ENCODE data around the gene TLE6.
"Not testable (repeated sequence)": the region's sequence is repeated elsewhere in the genome, so short reads cannot be mapped to it uniquely, and the experiment has no call there.

TLE6 gene

DNA sequence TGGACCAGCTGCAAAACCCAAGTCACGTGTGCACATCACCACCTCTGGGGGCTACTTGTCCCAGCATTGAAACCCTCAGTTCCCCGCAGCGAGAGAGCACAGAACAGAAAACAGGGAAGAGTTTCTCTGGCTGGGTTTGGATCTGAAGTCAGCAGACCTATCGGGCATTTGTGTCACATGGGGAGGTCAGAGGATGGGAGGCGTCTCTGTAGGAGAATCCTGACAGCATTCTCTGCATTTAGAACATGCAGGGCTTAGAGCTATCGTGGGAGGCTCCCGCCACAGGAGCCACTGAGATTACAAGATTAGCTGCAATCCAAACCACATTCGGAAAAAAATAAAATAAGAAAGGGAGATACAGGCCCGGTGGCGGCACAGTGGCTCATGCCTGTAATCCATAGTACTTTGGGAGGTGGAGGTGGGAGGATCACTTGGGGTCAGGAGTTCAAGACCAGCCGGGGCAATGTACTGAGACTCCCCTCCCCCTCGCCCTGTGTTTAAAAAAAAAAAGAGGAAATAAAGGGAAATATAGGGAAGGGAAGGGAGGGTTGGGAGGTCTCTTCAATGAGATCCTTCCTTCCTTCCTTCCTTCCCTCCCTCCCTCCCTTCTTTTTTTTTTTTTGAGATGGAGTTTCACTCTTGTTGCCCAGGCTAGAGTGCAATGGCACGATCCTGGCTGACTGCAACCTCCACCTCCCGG is 2.9 kb upstream of the TLE6 start:
- FAIRE-seq, result no peak

DNA sequence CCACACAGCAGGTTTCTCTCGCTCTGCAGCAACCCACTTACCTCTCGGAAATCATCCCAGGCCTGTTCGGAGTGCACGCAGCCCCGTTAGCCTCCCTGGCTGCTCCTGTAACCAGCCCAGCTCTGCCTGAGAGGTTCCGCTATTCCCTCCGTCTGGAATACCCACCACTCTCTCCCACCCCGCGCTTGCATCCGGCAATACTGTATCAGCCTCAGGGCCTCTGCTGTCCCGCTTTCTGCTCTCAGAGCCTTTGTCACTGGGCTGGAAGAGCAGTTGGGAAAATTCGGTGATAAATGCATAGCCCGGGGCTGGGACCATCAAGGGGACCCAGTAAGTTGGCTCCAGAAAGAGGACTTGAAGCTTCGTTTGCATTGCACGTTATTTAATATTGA is 759 bp upstream of the TLE6 start:
- FAIRE-seq, result no peak

DNA sequence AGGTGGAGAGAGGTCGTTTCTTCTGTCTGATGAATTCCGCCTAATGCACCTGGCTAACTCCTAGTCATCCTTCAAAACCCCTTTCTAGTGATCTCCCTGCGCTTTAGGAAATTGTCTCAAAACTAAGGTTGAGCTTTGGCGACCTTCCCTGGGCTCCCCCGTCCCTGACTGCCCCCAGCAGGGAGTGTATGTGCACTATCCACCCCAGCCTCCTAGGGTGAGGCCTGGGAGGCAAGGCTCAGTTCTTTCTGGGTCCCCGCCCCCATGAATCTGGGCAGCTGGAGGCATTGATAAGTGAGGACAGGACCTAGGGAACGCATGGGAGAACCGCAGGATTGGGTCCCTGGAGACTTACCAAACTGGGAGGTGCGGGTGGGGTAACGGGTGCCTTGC is 378 bp downstream of the TLE6 start:
- FAIRE-seq, result no peak

DNA sequence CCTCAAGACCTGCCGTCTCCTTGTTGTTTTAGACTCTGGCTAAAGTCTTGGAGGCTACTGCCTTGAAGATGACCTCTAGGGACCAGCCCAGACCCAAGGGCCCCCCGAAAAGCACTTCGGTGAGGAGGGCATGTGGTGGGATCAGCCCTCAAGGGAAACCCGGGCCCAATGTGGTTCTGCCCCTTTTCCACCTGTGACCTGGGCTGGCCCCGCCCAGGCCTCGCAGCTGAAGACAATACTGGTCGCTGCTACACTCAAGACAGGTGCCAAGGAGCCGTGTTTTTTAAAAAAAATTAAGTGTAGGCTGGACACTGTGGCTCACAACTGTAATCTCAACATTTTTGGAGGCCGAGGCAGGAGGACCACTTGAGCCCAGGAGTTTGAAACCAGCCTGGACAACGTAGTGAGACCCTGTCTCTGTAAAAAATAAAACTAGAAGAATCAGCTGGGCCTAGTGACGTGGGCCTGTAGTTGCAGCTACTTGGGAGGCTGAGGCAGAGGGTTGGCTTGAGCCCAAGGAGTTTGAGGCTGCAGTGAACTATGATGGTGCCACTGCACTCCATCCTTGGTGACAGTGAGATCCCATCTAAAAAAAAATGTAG is 903 bp downstream of the TLE6 start:
- FAIRE-seq, result no peak

DNA sequence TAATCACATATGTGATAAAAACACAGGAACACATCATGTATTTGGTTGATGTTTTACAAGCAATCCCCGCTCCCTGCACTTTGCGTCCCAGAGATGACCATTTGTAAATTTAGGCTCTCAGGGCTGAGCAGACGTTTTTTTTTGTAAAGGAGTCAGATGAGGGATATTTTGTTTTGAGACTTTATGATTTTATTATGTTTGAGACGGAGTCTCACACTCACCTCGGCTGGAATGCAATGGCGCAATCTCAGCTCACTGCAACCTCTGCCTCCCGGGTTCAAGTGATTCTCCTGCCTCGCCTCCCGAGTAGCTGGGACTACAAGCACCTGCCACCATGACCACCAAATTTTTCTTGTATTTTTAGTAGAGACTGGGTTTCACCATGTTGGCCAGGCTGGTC is 1.4 kb downstream of the TLE6 start:
- no peak for FAIRE-seq

DNA sequence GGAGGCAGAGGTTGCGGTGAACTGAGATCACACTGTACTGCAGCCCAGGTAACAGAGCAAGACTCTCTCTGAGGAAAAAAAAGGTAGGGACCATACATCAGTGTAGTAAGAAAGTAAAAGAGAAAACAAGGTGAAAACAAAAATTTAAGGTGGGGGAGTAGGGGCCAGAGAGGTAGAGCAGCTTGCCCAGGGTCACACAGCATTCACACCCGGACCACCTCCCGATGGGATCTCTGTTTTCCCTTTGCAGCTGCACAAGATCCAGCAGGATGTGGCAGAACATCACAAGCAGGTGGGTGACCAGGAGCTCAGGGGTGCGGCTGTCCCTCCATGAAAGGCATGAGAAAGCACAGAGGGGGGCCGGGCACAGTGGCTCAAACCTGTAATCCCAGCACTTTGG is 4.5 kb downstream of the TLE6 start:
- FAIRE-seq, result no peak

DNA sequence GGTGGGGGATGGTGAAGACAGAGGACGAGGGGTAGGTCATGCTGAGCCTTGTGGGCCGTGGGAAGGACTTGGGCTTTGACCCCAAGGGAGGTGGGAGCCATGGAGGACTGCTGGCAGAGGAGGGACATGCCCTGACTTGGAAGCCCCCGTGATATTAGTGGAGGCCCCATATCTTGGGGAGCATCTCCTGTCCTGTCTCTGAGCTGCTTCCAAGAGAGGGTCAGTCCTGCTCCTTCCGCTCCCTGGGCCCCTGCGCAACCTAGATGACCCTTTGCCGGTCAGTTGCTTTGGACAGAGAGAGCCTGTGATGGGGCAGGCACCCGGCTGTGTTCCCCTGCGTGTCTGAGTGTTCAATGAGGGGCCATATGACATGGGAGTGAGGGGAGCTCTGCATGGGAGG is 5.2 kb downstream of the TLE6 start:
- no peak for FAIRE-seq

DNA sequence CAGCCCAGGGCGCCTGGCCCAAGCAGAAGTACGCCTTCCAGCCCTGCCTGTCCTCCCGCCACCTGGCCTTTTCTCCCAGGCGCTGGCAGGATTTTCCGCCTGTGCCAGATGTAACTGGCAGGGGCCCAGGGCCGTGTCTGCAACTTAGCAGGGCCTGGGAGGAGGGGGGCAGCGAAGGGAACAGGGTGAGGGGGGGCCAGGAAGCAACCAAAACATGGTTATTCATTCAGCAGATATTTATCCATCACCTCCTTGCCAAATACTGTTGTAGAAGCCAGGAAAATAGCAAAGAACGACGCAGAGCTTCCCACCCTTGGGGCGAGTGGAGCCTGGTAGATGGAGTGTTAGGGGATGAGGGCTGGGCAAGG is 5.6 kb downstream of the TLE6 start:
- no peak for FAIRE-seq

DNA sequence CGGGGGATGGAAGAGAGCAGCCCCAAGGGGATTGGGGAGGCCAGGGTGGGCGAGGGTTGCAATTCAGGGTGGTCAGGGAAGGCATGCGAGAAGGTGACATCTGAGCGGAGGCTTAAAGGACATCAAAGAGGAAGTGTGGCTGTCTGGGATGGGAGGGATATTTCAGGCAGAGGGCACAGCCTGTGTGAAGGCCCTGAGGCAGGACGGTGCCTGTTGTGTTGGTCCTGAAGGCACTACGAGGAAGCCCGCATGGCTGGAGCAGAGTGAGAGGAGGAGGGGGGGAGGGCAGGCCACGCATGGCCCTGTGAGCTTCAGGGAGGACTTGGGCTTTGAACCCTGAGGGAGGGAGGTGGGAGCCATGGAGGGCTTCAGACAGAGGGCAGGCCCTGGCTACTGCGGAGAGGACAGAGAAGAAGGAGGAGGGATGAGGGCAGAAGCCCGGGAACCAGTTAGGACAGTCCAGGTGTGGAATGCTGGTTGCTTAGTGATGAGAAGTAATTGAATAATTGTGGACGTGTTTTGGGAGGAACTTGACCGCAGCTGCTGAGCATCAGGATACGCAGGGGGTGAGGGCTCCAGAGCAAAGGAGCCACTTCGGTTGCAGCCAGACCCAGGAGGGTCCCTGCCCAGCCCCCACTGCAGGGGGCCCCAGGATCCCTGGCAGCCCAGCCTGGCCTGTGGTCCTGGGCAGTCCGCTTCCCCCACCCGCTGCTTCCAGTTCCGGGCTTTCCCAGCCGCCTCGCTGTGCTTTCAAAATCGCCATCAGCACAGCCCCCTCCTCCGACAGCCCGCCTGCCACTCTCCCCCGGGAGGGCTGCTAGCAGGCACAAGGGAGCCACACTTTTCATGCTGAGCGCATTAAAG is 6.2 kb downstream of the TLE6 start:
- no peak for FAIRE-seq

DNA sequence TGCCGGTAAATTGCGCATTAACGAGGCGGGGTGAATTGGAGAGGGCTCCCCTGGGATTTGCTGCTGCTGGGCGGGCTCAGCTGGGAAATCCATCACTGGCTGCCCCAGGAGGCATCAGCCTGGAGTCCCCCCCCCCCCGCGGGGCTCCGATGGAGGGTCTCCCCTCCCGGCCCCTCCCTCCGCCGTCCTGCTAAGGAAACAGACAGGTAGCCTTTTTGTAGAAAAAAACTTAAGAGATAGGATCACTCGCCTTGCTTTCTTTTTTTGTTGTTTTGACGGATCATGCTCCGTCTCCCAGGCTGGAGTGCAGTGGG is 6.8 kb downstream of the TLE6 start:
- FAIRE-seq, result no peak

DNA sequence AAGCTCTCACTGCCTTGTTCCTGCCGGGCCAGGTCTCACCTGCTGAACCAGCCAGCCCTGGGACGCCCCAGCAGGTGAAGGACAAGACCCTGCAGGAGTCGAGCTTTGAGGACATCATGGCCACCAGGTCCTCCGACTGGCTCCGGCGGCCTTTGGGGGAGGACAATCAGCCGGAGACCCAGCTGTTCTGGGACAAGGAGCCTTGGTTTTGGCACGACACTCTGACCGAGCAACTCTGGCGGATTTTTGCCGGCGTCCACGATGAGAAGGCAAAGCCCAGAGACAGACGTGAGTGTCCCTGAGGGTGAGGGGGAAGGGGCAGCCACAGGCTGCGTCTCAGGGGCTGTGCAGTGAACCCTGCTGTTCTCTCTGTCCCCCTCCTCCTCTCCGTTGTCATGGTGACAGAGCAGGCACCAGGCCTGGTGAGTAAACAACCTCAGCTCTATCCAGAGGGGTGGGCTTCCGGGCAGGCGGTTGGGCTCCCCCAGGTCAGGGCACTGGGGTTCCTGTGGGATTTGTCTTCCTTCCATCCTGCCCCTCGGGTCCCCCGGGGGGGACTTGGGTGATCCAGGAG is 9.7 kb downstream of the TLE6 start:
- no peak for FAIRE-seq

DNA sequence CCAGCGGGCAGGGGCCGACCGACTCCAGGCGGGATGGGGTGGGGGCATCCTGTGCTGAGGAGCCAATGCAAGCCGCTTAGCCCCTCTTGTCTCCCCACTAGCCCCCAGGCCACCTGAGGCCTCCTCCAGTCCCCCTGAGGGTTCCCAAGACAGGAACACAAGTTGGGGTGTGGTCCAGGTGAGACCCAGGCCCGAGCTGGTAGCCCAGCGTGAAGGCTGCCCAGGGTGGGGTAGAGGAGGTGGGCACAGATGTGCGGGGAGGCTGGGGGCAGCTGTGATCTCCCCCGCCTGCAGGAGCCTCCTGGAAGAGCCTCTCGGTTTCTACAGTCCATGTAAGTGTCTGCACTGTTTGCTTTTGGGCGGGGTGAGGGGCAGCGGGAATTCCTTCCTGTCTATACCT is 10.4 kb downstream of the TLE6 start:
- no peak for FAIRE-seq

DNA sequence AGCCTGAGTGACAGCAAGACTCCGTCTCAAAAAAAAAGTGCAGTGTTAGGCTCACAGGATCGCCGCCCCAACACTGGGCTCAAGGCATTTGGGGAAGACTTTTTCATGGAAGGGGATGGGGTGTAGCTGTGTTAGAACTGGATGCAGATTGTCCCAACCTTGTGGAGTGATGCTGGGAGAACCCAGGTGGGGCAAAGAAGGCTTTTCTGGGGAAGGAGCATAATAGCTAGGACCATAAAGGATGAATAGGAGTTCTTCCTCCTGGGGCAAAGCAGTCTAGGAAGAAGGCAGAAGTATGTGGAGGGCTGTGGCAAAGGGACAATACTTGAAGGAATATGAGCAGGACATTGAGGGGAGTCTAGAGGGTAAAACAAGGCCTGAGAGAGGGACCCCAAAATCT is 11.2 kb downstream of the TLE6 start:
- no peak for FAIRE-seq

DNA sequence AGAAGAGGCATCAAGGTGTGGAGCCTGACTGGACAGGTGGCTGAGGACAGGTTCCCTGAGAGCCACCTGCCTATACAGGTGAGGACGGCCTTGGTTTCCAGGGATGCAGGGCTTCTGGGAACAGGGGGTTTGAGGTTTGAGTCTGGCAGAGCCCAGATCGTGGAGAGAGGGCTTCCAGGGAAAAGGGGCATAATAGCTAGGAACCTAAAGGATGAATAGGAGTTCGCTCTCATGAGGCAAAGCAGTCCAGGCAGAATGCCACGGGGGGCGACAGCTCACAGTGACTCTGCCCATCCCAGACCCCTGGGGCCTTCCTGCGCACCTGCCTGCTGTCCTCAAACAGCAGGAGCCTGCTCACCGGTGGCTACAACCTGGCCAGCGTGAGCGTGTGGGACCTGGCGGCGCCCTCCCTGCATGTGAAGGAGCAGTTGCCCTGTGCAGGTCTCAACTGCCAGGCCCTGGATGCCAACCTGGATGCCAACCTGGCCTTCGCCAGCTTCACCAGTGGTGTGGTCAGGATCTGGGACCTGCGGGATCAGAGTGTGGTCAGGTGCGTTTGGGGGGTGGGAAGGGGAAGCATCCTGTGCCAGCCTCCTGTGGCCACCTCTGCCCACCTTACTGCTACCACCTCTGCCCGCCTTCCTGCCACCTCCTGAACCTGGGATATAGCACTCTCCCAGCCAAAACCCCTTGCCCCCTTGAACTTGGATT is 12.0 kb downstream of the TLE6 start:
- no peak for FAIRE-seq

DNA sequence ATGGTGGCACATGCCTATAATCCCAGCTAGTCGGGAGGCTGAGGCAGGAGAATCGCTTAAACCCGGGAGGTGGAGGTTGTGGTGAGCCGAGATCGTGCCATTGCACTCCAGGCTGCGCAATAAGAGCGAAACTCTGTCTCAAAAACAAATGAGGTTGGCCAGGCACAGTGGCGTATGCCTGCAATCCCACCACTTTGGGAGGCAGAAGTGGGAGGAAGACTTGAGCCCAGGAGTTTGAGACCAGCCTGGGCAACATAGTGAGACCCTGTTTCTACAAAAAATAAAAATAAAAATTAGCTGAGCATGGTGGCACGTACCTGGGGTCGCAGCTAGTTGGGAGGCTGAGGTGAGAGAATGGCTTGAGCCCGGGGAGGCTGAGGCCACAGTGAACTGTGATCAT is 15.0 kb downstream of the TLE6 start:
- not testable (repeated sequence) for FAIRE-seq

DNA sequence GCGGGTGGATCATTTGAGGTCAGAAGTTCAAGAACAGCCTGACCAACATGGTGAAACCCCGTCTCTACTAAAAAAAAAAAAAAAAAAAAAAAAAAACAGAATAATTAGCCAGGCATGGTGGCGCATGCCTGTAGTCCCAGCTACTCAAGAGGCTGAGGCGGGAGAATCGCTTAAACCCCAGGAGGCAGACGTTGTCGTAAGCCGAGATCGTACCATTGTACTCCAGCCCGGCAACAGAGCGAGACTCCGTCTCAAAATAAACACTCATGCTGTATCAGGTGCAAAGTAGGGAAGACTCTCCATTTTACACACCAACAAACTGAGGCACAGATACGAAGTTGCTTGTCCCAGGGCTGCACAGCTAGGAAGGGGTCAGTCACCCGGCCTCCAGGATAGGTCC is 15.6 kb downstream of the TLE6 start:
- no peak for FAIRE-seq

DNA sequence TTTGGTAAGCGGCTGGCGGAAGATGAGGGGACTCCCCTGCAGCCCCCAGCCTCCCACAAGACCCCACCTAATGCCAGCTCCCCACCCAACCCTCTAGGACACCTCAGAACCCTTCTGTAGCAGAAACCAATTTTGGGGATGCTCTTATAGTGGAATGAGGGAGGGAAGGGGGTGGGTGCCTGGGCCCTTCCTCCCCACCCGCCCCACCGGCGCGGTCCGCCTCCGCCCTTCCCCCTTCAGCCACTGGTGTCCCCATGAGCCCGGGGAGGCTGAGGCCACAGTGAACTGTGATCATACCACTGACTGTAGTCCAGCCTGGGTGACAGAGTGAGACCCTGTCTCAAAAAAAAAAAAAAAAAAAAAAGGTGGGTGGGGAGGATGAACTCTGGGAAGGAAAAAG is 16.2 kb downstream of the TLE6 start:
- FAIRE-seq, result no peak

DNA sequence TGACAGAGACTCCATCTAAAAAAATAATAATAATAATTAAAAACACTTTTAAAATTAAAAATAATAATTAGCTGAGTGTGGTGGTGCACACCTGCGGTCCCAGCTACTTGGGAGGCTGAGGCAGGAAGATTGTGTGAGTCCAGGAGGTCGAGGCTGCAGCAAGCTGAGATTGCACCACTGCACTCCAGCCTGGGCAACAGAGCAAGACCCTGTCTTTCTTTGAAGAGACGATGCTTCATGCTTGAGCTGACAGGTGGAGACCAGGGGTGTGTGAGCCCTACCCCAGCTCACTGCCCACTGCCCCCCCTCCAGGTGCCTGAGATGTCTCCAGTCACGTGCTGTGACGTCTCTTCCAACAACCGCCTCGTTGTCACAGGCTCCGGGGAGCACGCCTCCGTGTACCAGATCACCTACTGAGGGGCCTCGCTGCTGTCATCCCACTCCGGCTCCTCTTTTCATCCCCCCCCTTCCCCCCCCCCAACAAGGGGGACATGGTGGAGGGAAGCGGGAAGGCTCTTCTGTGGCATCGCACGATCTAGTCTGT is 17.3 kb downstream of the TLE6 start:
- no peak for FAIRE-seq

DNA sequence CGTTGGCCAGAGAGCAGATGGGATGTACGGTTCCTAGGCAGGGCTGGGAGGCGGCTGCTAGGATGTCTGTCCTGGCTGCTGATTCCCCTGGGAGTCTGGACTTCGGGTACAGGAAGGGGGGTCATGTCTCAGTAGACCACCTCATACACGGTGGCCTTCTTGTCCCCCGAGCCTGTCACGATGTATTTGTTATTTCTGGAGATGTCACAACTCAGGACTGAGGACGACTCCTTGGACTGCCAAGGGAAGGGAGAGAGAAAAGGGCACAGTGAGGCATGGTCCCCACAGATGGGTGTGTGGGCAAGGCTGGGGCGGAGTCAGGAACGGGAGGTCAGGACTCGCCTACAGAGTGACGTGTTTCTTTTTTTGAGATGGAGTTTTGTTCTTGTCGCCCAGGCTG is 20.4 kb downstream of the TLE6 start:
- no peak for FAIRE-seq

DNA sequence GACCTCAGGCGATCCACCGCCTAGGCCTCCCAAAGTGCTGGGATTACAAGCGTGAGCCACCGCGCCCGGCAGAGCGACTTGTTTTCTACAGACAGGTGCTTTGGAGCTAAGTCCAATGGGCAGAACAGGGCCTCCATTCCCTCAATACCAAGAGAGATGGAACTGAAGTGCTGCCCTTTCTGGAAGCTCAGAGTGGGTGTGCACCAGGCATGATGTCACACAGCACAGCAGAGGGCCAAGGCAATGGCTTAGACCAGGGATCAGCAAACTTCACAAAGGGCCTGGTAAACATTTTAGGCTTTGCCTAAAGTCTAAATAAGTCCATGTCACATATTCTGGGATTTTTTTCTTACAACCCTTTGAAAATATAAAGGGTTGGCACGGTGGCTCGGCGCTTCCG is 21.3 kb downstream of the TLE6 start:
- FAIRE-seq, result no peak

DNA sequence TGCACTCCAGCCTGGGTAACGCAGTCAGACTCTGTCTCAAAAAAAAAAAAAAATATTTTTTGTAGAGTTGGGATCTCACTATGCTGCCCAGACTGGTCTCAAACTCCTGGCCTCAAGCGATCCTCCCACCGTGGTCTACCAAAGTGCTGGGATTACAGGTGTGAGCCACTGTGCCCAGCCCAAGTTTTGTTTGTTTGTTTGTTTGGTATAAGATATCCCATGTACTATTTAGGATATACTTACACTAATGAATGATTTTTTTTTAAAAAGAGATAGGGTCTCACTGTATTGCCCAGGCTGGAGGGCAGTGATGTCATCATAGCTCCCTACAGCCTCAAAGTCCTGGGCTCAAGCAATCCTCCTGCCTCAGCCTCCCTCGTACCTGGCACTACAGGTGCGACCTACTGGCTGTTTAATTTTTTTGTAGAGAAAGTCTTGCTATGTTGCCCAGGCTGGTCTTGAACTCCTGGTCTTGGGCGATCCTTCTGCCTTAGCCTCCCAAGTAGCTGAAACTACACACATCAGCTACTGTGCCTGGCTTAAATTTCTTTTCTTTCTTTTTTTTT is 24.0 kb downstream of the TLE6 start:
- FAIRE-seq, result no peak

DNA sequence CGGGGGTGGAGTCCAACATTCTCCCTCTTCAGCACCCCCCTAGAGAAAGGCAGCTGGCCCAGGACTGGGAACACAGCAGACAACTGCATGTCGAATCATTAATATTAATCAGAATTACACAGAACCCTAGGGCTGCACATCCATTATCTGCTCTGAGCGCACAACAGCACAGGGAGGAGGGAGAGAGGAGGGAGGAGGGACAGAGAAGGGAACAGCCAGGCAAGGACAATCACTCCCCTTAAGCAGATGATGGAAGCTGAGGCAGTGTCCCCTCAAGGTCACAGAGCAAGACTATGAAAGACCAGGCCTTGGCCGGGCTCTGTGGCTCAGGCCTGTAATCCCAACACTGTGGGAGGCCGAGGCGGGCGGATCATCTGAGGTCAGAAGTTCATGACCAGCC is 25.7 kb downstream of the TLE6 start:
- no peak for FAIRE-seq

DNA sequence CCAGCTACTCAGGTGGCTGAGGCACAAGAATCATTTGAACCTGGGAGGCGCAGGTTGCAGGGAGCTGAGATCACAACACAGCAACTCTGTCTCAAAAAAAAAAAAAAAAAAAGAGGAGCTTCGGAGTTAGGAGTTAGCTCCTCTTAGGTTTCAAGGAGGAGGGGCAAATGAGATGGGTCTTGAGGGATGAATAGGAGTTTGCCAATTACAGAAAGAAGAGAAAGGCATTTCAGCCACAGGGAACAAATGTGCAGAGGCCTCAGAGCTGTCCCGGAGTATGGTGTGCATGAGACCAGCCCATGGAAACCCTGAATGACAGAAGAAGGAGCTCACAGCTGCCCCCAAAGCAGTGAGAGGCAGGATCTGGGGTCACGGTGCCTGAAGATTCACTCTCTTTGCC is 27.2 kb downstream of the TLE6 start:
- no peak for FAIRE-seq

Data from islet of Langerhans (tissue), 1 donor.